Activated CD4-positive, alpha-beta T cell treated with anti-CD3 and anti-CD28 coated beads, Interleukin-2, amount 10 ng/mL, durations not matched to agents 7 days and 5 days (primary cell): ENCODE measurements around the gene PLEKHA4. TPM values are rescaled to one million over a fixed set of nuclear protein-coding genes. Genes with fewer than 3 reads are reported as not detected.
"Not testable (repeated sequence)": the region's sequence is repeated elsewhere in the genome, so short reads cannot be mapped to it uniquely, and the experiment has no call there.

Source experiments
- CTCF ChIA-PET: fragments of 350-600 bp; sonication (Branson Sonifier 250); formaldehyde crosslinking; loops from one replicate; lab custom pipeline; 2021; ENCODE audit warnings: antibody characterized with exemption; lab: Charles Lee
- POLR2A ChIA-PET: fragments of 350-600 bp; sonication (Branson Sonifier 250); formaldehyde crosslinking; loops from one replicate; lab custom pipeline; 2021; ENCODE audit warnings: antibody characterized with exemption; lab: Charles Lee
- DNase-seq: peaks from one replicate; pipeline ENCODE4 v3.0.0-alpha.2; 2020
- H3K27ac Mint-ChIP-seq: one replicate; pipeline ENCODE4 v1.8.0; 2021; ENCODE audit warnings: mild to moderate bottlenecking, moderate library complexity, mixed read lengths
- H3K27me3 Mint-ChIP-seq: one replicate; pipeline ENCODE4 v1.8.0; 2021; ENCODE audit warnings: mixed read lengths
- H3K36me3 Mint-ChIP-seq: one replicate; pipeline ENCODE4 v1.8.0; 2021; ENCODE audit warnings: low read depth, mixed read lengths
- H3K4me1 Mint-ChIP-seq: one replicate; pipeline ENCODE4 v1.8.0; 2021; ENCODE audit warnings: mixed read lengths
- H3K4me3 Mint-ChIP-seq: one replicate; pipeline ENCODE4 v1.8.0; 2021; ENCODE audit warnings: mild to moderate bottlenecking, moderate library complexity, mixed read lengths
- H3K9me3 Mint-ChIP-seq: one replicate; pipeline ENCODE4 v1.8.0; 2021; ENCODE audit warnings: mixed read lengths
- total RNA-seq, 2 experiments: library from RNA; stranded (reverse); gene quantifications; one replicate each; pipeline ENCODE4 v1.2.3, GENCODE V29; 2021

Gene PLEKHA4
- total RNA-seq, 2 experiments from 2014 or later = 3.8 to 4.6 TPM

- H3K27ac Mint-ChIP-seq = peak overlapping the region; percentile 41
- peaks cover 23% of the 10 kb centered on the region for H3K36me3 Mint-ChIP-seq
- no peaks in the 10 kb centered on the region for H3K27me3 Mint-ChIP-seq
- ChIA-PET POLR2A (no interaction called here), CTCF (no interaction called here)
- DNase-seq = no peak
- no peaks in the 10 kb centered on the region for H3K9me3 Mint-ChIP-seq
- peaks cover 19% of the 10 kb centered on the region for H3K4me1 Mint-ChIP-seq
- H3K4me3 Mint-ChIP-seq = no peak overlapping the region
Measured at GRCh38 chr19:48881741-48882657, 13.6 kb upstream of the PLEKHA4 start.

GRCh38 chr19:48879696-48880095, 11.3 kb upstream of the PLEKHA4 start:
- Mint-ChIP-seq H3K4me1 (peaks cover 37% of the 10 kb centered on the region), H3K36me3 (peaks cover 38% of the 10 kb centered on the region)
- H3K27ac Mint-ChIP-seq, H3K9me3 Mint-ChIP-seq, POLR2A ChIA-PET, H3K27me3 Mint-ChIP-seq, DNase-seq, H3K4me3 Mint-ChIP-seq: not testable (repeated sequence)
- CTCF ChIA-PET = interaction anchor here (0.9 to 1.1 kb wide), 2 partner anchors 37 to 80 kb away, joined by 3 read pairs; no protein-coding TSS in a partner anchor

- no peak for DNase-seq
- POLR2A ChIA-PET = no interaction called here
- Mint-ChIP-seq H3K36me3 (peaks cover 44% of the 10 kb centered on the region), H3K9me3 (no peaks in the 10 kb centered on the region), H3K27ac (no peak overlapping the region), H3K4me3 (no peak overlapping the region), H3K27me3 (no peaks in the 10 kb centered on the region), H3K4me1 (peaks cover 43% of the 10 kb centered on the region)
- CTCF ChIA-PET = interaction anchor here (0.6 to 1.1 kb wide), 2 partner anchors 81 to 282 kb away, joined by 3 read pairs; no protein-coding TSS in a partner anchor
Measured at GRCh38 chr19:48879025-48879637, 10.7 kb upstream of the PLEKHA4 start.

GRCh38 chr19:48878196-48879024, 10.0 kb upstream of the PLEKHA4 start:
- Mint-ChIP-seq H3K27ac (peak overlapping the region; percentile 76), H3K4me3 (no peak overlapping the region), H3K36me3 (peaks cover 47% of the 10 kb centered on the region), H3K9me3 (no peaks in the 10 kb centered on the region), H3K27me3 (no peaks in the 10 kb centered on the region), H3K4me1 (peaks cover 48% of the 10 kb centered on the region)
- ChIA-PET POLR2A (no interaction called here), CTCF (interaction anchor here (0.6 to 1.1 kb wide), 2 partner anchors 81 to 282 kb away, joined by 3 read pairs; no protein-coding TSS in a partner anchor)
- peak; percentile 37 for DNase-seq

- peaks cover 52% of the 10 kb centered on the region for H3K4me1 Mint-ChIP-seq
- H3K9me3 Mint-ChIP-seq = no peaks in the 10 kb centered on the region
- H3K27me3 Mint-ChIP-seq = no peaks in the 10 kb centered on the region
- ChIA-PET CTCF (no interaction called here), POLR2A (no interaction called here)
- peaks cover 52% of the 10 kb centered on the region for H3K36me3 Mint-ChIP-seq
- H3K4me3 Mint-ChIP-seq = no peak overlapping the region
- DNase-seq = no peak
- peak overlapping the region; percentile 76 for H3K27ac Mint-ChIP-seq
Measured at GRCh38 chr19:48877855-48878195, 9.4 kb upstream of the PLEKHA4 start.

GRCh38 chr19:48876043-48876981, 7.9 kb upstream of the PLEKHA4 start:
- peak; percentile 44 for DNase-seq
- Mint-ChIP-seq H3K36me3 (peaks cover 52% of the 10 kb centered on the region), H3K4me1 (peaks cover 56% of the 10 kb centered on the region), H3K4me3 (peak overlapping the region; percentile 98), H3K27ac (peak overlapping the region; percentile 98)
- POLR2A ChIA-PET = interaction anchor here (0.6 kb wide), 1 partner anchor 616 kb away, joined by 4 read pairs; no protein-coding TSS in a partner anchor
- H3K27me3 Mint-ChIP-seq, H3K9me3 Mint-ChIP-seq: not testable (repeated sequence)
- CTCF ChIA-PET = interaction anchor here (1.5 to 4.0 kb wide), 2 partner anchors 10 to 117 kb away, joined by 3 to 16 read pairs; partner anchors contain the start of genes GYS1 and RUVBL2

GRCh38 chr19:48874303-48875135, 6.1 kb upstream of the PLEKHA4 start:
- POLR2A ChIA-PET = no interaction called here
- Mint-ChIP-seq H3K4me3 (peak overlapping the region; percentile 98), H3K4me1 (peaks cover 54% of the 10 kb centered on the region), H3K9me3 (no peaks in the 10 kb centered on the region), H3K36me3 (peaks cover 48% of the 10 kb centered on the region), H3K27me3 (no peaks in the 10 kb centered on the region), H3K27ac (peak overlapping the region; percentile 98)
- DNase-seq = peak; percentile 29
- CTCF ChIA-PET = interaction anchor here (1.1 to 4.0 kb wide), 6 partner anchors 11 to 119 kb away, joined by 3 to 16 read pairs (median 6); partner anchors contain the start of genes GYS1, NUCB1, RUVBL2 and TULP2

GRCh38 chr19:48873476-48874302, 5.3 kb upstream of the PLEKHA4 start:
- peak overlapping the region; percentile 98 for H3K4me3 Mint-ChIP-seq
- peak overlapping the region; percentile 98 for H3K27ac Mint-ChIP-seq
- H3K4me1 Mint-ChIP-seq = peaks cover 52% of the 10 kb centered on the region
- no peaks in the 10 kb centered on the region for H3K9me3 Mint-ChIP-seq
- peaks cover 47% of the 10 kb centered on the region for H3K36me3 Mint-ChIP-seq
- POLR2A ChIA-PET = no interaction called here
- peak; percentile 15 for DNase-seq
- CTCF ChIA-PET = interaction anchor here (0.8 to 4.0 kb wide), 6 partner anchors 12 to 120 kb away, joined by 3 to 16 read pairs (median 6); partner anchors contain the start of genes GYS1, NUCB1, RUVBL2 and TULP2
- no peaks in the 10 kb centered on the region for H3K27me3 Mint-ChIP-seq

GRCh38 chr19:48872884-48873475, 4.6 kb upstream of the PLEKHA4 start:
- peak; percentile 90 for DNase-seq
- Mint-ChIP-seq H3K36me3 (peaks cover 41% of the 10 kb centered on the region), H3K4me1 (peaks cover 50% of the 10 kb centered on the region), H3K4me3 (peak overlapping the region; percentile 98), H3K9me3 (no peaks in the 10 kb centered on the region), H3K27ac (peak overlapping the region; percentile 98), H3K27me3 (peaks cover 4% of the 10 kb centered on the region)
- POLR2A ChIA-PET = no interaction called here
- CTCF ChIA-PET = interaction anchor here (0.8 to 4.0 kb wide), 5 partner anchors 13 to 120 kb away, joined by 3 to 16 read pairs (median 4); partner anchors contain the start of genes GYS1, RUVBL2 and TULP2
